Fibroblast of pulmonary artery (primary cell): Measurements from ENCODE around the gene RAP1A.
A peak's percentile ranks its signal among the peaks of the same experiment; 100 is the strongest.
"Not testable (repeated sequence)": the region's sequence is repeated elsewhere in the genome, so short reads cannot be mapped to it uniquely, and the experiment has no call there.

Experiments used
- DNase-seq: peaks from one replicate; pipeline ENCODE4 v3.0.0-alpha.2; 2010; ENCODE audit warnings: low read depth
- H3K4me3 ChIP-seq: replicated peaks from 2 replicates; pipeline ENCODE4 v1.5.1; 2011; ENCODE audit warnings: low read depth, mild to moderate bottlenecking, control low read depth, low read length, moderate library complexity
- TF ChIP-seq, protein P1 (sequence below): IDR thresholded peaks from 2 replicates; pipeline ENCODE4 v1.5.1; 2011; ENCODE audit warnings: mild to moderate bottlenecking, control low read depth, low read length, inconsistent platforms; ENCODE audit errors: missing control alignments

The RAP1A gene

DNA sequence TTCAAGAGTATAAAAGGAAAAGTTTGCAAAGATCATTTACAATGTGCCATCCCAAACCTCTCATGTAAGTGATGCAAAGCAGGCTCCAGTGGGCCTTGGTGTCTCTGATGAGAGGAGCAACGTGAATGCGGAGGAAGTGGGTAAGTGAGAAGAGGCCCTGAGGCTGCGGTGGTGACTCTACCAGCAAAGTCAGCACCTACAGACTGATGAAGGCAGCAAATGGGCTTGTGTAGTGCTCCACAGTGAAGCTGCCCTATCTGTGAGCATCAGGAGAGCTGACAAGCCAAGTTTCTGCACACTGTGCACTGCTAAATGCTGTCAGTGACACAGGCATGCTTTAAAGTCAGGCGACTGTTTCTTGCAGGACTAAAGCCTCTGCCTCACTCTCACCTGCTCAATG is 15.6 kb upstream of the RAP1A start:
- TF ChIP-seq, protein P1, sequence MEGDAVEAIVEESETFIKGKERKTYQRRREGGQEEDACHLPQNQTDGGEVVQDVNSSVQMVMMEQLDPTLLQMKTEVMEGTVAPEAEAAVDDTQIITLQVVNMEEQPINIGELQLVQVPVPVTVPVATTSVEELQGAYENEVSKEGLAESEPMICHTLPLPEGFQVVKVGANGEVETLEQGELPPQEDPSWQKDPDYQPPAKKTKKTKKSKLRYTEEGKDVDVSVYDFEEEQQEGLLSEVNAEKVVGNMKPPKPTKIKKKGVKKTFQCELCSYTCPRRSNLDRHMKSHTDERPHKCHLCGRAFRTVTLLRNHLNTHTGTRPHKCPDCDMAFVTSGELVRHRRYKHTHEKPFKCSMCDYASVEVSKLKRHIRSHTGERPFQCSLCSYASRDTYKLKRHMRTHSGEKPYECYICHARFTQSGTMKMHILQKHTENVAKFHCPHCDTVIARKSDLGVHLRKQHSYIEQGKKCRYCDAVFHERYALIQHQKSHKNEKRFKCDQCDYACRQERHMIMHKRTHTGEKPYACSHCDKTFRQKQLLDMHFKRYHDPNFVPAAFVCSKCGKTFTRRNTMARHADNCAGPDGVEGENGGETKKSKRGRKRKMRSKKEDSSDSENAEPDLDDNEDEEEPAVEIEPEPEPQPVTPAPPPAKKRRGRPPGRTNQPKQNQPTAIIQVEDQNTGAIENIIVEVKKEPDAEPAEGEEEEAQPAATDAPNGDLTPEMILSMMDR, result no peak
- no peak for DNase-seq
- H3K4me3 ChIP-seq, result no peak overlapping the region

DNA sequence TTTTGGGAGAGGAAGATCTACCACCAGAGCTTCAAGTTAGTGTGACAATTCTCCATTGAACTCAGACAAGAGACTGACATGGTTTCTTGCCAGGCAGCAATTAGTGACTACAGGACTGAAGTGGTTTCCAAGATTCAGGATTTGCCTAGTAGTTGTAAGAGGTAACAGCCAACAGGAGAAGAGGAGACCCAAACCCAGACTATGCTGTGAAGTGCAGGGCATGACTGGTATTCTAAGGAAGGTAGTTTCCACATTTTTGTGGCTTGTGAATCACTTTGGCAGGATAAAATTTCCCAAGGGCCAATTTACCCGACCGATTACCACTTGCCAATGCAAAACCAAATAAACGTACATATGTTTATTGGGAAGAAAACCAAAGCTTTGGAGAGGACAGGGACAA is 14.7 kb upstream of the RAP1A start:
- TF ChIP-seq, protein P1, result no peak
- H3K4me3 ChIP-seq, result no peak overlapping the region
- DNase-seq, result peak; percentile 45

DNA sequence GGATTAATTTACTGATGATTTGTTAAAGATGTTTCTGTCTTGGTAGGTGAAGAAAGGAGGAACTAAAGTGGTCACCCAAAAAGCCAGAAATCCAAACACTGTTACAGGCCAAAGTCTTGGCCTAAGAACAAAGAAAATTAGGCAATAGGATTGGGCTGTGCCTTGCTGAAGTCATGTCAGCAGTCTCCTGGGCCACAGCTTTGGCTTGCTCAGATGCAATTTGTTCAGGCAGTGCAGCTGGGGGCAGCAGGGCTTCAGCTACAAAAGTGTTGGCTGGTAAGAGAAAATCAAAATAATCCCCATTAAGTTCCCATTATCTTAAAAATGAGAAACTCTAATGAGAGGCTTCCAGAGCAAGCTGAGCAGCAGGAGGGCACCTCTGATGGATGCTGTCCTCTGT is 14.0 kb upstream of the RAP1A start:
- peak; percentile 59 for DNase-seq
- no peak overlapping the region for H3K4me3 ChIP-seq
- TF ChIP-seq, protein P1, result no peak

DNA sequence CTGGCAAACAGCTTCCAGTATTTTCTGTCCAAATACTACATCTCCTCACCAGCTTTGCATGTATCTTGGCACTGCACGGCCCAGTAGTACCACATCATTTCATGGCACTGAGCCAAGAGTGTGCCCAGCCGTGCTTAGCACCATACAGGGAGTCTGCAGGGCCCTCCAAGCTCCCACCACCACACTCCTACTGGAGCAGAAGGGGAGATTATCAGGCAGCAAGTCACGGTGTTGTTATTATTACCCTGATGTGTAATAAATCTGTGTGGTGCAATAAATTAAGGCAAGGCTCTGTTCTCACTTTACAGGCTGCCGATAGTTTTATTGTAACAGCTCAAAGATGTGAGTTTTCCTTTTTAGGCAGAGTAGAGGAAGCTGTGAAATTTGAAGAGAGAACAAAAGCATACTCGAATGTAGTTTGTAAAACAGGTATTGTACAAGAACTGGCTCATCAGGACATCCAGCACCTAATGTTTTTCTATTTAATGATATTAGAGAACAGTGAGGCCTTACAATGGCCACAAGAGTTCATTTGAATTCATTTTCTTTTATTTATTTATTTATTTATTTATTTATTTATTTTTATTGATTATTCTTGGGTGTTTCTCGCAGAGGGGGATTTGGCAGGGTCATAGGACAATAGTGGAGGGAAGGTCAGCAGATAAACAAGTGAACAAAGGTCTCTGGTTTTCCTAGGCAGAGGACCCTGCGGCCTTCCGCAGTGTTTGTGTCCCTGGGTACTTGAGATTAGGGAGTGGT is 13.0 kb upstream of the RAP1A start:
- not testable (repeated sequence) for DNase-seq, H3K4me3 ChIP-seq

DNA sequence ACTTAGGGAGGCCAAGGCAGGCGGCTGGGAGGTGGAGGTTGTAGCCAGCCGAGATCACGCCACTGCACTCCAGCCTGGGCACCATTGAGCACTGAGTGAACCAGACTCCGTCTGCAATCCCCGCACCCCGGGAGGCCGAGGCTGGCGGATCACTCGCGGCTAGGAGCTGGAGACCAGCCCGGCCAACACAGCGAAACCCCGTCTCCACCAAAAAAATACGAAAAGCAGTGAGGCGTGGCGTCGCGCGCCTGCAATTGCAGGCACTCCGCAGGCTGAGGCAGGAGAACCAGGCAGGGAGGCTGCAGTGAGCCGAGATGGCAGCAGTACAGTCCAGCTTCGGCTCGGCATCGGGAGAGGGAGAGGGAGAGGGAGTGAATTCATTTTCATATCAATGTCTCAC is 11.1 kb upstream of the RAP1A start:
- DNase-seq, result not testable (repeated sequence)

DNA sequence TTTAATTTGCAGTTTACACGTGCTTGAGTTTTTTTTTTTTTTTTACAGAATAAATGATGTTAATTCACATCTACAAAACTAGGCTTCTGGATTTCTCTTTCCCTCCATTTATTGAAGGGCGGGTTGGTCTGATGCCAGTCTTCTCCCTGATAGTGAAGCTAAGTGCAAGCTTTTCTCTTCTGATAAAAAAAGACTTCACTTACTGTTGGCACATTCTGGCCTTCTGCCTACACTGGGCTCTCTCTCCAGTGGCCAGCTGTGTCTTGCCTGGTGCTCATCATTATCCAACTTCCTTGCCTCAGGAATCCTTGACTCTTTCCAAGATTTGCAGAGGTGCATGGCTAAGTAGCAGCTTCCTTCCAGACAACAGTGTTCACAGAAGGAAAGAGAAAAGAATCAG is 7.6 kb upstream of the RAP1A start:
- TF ChIP-seq, protein P1, result no peak
- H3K4me3 ChIP-seq, result no peak overlapping the region
- DNase-seq, result no peak

More for the DNA sequence above, 11.1 kb upstream of the RAP1A start:
- H3K4me3 ChIP-seq, result not testable (repeated sequence)

DNA sequence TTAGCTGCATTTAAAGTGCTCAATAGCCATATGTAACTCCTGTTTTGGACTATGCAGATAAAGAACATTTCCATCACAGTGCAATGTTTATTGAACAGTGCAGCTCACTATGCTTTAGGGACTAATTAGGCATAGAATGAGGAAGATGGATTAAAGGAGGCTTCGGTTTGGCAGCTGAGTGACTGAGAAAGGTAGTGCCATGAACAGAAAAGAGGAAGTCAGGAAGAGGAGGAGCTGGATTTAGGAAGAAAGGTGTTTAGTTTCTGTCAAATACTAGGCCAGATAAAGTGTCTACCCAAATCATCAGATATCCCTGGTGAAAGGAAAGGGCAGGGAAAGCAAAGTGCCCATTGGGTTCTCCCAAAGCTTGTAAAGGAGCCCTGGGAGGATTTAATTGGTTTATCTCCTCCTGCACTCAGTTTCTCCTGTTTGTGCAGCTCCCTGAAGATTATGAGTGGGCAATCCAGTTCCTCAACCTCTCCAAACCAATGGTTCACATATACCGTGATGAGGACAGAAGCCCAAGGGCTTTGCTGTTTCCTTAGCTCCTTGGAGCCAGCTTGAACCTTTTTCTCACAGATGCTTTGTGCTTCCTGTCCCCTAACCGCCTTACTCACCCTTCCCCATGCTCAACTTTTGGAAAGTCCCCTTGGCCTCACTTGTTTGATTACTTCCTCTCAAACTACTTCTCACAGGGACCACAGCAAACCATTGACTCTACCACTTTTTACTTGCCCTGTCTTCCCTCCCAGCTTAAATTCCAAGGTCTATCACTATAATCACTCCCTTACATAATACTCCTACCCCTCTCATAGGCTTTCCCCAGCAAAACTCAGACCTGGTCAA is 3.5 kb upstream of the RAP1A start:
- H3K4me3 ChIP-seq, result no peak overlapping the region
- DNase-seq, result no peak
- TF ChIP-seq, protein P1, result no peak
